DMS153 (cell line): ENCODE results near the gene PAQR4.
A peak's percentile ranks its signal among the peaks of the same experiment; 100 is the strongest.

Source experiments
- DNase-seq: peaks from one replicate; lab custom pipeline; 2025; lab: John Stamatoyannopoulos, UW

PAQR4 gene

DNA sequence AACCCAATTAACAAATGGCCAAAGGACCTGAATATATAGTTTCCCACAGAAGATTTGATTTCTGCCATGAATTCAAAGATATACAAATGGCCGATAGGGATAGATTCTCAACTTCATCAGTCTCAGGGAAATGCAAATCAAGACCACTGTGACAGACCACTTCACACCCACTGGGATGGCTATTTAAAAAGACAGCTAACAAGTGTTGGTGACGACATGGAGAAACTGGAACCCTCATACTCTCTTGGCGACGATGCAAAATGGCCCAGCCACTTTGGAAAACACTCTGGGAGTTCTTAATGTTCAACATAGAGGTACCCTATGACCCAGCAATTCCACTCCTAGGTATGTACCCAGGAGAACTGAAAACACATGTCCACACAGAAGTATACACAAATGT is 22.5 kb upstream of the PAQR4 start:
- no peak for DNase-seq

DNA sequence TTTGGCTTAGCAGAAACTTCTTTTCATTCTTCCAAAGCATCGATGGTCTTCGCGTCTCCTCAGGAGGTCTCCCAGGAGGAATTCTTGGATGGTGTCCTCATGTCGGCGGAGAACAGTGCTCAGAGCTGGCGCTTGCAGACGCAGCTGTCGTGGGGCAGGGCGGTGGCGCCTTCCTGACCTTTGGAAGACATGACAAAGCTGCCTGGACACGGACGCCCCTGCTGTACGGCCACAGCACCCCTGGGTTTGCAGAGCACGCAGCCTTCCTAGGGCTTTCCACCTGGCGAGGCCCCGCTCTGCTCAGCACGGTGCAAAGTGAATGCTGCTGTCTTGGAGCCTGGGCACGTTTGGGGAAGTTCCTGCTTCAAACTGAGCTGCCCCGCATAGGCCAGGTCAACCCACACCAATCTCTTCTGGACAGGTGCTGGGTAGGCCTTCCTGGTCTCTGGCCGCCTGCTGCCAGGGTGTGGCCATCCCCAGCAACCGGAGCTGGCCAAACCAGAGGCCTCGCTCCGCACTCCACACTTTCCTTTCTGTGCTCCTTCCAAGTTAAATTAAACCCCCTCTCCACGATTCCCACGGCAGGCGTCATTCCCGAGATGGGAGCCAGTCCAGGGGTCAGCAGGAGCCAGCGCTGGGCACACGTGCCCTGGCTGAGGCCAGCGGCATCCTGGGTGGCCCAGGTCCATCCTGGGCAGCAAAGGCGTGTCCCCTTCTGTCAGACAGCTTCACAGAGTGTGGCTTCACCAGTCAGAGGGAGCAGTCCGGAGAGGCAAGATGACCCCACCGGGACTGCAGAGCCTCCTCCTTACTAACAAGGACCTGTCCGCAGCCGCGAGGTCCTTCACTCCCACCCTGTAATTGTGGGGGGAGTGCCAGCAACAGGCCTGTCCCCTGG is 20.1 kb upstream of the PAQR4 start:
- no peak for DNase-seq

DNA sequence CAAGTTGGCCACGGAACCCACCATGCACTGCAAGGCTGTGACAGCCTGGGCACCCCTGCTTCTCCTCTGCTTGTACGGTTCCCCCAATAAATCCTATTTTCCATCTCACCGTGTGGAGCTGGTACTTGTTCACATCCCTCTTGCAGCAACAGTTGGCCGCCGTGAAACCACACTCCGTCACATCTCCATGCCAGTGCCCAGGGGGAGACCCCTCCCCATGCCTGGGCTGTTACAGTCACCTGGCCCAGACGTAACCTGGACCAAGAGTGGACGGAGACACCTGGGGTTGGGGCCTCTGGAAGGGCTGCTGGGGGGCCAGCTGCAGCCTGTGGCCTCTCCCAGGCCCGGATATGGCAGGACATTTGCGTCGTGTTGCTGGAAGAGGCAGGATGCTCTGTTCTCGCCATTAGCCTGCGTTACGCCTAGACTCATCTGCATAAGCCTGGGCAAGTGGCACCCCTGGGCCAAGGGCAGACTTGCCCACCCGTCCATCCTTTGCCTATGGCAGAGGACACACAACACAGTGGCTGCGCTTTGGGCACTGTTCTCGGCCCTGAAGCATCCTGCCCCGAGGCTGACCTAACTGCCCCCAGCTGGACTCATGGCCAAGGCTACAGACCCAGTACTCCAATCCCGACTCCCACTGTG is 19.3 kb upstream of the PAQR4 start:
- DNase-seq: no peak

DNA sequence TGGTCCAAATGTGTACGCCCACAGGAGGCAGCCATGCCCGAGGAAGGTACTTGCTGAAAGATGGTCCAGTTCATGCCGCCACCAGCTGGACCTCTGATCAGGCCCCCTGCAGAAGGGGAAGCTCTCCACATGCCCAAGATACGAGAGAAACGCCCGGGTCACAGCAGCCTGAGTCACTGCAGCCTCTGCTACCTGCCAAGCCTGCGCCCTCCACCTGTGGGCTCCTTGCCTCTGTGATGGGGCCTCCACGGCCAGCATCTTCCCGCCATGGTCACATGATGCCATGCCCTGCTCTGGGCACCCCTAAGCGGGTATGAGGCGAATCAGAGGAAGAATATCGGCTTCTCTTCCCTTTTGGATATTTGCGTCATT is 18.8 kb upstream of the PAQR4 start:
- DNase-seq: no peak

DNA sequence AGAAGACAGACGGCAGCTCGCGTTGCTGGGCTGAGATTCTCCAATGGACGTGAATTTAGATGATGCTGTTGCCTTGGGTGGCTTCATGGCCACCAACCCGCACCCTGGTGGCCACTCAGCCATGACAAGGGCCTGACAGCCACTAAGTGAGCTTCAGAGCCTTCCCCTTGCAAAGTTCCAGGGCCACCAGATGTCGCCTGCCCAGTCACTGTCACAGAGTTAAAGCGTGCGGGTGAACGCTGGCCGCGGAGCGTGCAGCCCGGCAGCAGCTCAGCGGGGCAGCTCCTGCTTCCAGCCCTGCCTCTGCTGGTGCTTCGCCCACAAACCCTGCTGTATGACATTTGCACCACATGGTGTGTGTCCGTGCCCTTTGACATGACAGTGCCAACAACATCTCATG is 18.4 kb upstream of the PAQR4 start:
- no peak for DNase-seq

DNA sequence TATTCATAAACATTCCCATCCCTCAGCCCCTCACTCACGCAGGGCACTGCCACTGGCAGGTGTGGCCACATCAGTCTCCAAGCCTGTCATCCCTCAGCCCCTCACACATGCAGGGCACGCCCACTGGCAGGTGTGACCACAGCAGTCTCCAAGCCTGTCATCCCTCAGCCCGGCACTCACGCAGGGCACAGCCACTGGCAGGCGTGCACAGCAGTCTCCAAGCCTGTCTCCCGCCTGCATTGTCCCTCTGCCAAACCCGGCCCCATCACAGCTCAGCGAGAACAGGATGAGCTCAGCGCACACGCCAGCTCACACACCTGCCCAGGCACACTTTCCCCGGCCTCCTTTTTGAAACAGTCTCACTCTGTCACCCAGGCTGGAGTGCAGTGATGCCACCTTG is 16.5 kb upstream of the PAQR4 start:
- peak; percentile 43 for DNase-seq

DNA sequence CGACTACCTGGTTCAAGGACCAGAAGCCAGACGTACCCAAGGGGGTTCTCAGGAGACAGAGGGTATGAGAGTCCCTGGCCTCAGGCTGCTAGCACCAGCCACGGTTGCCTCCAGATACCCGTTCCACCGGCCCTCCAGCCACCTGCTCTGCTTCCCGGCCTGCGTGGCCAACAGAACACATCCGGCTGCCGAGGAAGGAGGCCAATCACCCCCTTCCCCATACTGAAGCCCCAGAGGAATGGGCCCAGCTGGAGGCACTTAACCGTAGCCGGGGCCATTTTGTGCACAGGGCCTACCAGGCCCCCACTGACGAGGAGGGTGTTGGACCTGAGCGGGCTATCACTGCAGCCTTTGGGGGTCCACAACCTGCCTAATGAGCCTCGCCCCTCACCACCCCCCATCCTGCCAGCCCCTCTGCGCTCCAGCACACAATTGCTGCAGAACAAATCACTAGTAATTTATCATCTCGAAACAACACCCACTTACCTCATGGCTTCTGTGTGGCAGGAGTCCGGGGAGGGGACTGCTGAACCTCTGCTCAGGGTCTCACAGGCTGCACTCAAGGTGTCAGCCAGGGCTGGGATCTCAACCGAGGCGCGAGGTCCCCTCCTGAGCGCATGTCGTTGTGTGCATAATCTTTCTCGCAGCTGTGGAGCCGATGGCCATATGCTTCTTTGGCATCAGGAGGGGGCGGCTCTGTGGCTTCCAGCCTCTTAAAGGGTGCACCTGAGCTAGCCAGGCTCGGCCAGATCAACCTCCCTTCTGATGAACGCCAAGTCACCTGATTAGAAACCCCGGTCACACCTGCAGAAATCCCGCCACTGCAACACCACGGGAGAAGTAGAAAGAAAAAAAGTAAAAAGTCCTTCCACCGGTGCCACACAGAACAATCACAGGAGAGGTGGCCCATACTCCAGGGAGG is 15.2 kb upstream of the PAQR4 start:
- peak; percentile 24 for DNase-seq

DNA sequence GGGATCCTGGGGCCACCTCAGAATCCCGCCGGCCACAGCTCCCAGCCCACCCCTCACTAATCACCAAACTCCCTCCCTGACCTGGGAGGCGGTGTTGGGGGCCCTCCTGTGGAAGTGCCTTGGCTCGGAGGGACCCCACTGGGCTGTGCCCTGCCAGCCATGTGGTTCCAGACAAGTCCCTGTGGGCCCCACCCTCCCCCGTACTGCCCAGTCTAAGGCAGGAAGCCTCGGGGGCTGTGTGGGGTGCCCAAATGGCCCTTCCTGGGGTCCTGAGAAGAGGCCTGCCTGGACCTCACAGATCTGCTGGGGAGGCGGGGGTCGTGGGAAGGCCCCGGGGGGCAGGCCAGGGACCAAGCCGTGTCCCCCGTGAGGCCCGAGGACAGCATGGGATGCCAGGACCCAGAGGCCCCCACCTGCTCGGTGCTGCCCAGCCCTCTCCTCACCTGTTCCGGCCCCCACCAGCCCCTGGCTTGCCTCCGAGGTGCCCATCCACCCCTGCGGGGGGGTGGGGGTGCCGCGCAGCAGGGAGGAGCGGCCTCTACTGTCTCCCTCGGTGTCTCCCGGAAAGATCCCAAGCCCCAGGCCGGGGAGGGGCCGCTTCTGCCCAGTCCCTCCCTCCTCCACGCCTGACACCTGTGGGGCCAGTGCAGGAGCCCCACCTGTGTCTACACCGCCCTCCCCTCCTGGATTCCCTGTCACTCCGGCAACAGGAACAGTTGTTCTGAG is 14.3 kb upstream of the PAQR4 start:
- peak; percentile 10 for DNase-seq

DNA sequence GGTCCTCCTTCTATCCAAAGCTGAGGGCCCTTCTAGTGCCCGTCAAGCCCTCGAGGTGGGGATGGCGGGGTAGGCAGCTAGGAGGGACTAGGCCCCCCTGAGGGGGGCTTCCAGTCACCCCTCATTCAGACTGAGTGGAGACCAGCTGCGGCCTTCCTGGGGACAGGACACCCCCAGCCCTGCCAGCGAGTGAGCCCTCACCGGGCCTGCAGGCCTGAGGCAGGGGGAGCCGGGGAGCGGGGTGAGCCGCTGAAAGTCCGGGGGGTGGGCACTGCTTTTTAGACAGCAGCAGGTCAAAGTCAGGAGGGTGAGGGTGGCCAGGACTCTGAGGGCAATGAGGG is 13.7 kb upstream of the PAQR4 start:
- DNase-seq: no peak

DNA sequence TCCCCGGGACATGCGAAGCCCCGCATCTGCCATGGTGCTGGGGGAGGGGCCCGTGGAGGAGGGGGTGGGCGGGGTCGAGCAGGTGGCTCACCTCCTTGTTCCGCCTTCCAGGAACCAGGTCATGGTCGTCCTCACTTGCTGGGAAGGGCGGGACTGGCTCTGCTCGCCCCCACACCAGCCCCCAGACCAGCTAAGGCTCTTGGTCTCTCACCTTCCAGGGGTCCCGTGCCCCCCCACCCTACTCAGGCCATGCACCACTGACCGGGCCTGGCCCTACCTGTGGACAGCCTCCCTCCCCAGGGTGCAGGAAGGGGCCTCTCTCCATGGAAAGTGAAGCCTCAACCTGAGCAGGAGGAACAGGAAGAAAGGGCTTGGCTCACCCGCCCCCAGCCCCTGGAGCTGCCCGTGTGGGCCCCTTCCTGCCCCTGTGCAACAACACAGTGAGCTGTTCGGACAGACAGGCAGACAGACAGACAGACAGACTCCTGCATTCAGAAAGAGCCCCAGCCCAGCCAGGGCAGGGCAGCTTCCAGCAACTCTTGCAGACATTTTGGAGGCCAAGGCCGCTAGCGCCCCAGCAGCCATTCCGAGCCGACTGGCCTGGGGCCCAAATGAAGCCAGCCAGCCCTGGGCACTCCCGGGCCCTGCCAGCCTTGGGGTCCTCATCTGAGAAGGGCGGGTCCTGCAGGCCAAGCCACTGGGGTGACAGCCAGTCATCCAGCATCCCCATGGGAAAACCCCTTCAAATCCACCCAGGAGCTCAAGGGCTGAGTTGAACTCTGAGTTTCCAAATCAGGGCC is 13.2 kb upstream of the PAQR4 start:
- no peak for DNase-seq

DNA sequence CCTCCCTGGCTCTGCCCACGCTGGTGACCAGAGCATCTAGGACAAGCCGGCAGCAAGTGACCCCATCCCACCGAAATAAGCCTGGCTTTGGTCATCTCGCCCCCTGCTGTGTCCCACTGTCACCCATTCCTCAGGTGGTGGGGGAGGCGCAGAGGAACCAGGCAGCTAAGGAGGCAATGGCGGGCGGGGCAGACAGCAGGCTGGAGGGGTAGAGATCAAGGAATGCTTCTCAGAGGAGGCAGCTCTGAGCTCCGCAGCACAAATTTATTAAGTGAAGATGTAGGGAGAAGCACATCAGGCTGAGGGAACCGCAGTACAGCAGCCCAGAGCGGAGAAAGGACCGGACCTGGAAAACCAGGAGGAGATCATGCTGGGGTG is 12.6 kb upstream of the PAQR4 start:
- DNase-seq: no peak

DNA sequence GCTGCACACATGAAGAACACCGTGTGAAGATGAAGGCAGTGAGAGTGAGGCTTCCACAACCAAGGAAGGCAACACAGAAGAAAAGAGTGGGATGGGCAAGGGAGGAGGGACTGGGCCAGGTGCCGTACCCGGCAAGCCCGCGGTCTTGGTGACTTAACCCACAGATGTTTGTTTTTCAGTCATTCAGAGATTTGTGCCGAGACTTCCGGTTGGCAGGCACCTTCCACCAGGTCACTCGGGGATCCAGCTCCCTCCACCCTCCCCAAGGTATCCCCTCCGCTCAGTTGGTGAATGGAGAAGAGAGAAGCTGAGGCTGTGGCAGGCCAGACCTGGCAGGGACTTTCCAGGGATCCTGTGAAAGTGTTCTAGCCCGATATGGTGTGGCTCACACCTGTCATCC is 9.9 kb upstream of the PAQR4 start:
- no peak for DNase-seq

DNA sequence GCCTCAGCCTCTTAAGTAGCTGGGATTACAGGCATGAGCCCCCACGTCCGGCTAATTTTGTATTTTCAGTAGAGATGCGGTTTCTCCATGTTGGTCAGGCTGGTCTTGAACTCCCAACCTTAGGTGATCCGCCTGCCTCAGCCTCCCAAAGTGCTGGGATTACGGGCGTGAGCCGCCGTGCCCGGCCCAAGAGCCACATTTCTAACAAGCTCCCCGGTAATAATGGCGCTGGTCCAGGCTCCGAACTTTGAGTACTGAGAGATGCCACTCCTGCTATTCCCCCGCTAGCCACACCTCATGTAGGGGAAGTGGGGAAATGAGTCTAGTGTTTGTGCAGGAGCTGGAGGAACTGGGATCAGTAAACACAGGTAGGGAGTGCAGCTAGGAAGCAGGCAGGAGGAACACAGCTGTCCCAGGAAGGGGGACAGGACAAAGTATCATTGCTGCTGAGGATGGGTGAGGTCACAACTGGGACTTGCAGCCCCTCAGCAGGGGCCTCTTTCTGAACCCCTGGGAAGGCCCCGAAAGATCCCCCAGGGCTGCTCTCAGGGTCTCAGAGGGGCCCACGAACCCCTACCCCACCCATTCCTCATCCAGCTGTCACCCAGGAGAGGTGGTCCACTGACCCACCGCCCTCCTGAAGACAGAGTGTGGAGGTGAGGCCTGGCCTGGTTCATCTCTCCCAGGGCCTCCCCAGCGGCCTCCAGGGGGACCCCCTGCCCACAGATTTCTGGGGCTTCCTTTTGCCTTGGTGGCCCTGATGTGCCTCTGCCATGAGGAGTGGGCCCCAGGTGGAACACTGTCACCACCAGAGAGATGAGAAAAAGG is 8.8 kb upstream of the PAQR4 start:
- DNase-seq: no peak

DNA sequence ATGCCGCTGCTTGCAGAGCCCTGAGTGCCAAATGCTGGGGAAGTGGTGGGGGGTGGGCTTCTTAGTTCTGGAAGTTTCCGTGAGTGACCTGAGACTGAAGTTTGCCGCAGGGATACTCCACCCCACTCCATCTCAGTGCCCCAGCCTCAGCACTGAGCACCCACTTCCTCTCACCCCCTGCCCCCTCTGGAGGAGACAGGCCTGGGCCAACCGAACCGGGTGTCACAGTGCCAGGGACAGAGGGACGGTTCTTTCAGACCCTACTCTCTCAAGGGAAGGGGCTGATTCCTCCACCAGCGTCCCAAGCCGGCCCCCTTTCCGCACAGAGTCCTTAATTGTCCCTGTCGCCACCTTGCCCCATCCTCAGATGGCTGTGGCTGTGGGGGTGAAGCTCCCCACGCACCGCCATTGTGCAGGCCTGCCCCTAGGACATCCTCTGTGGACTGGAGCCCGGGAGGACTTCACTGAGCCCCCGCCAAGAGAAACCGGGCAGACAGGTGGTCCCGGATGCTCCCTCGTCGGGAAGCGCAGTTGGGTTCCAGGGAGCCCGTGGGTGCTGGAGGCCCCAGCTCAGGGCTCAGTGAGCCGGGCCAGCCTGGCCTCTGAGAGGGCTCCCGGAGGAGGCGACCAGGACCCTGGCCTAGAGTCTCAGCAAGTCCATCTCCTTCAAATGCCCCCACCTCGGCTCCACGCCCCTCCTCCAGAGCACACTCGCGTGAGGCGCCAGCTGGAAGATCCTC is 6.6 kb upstream of the PAQR4 start:
- DNase-seq: no peak

DNA sequence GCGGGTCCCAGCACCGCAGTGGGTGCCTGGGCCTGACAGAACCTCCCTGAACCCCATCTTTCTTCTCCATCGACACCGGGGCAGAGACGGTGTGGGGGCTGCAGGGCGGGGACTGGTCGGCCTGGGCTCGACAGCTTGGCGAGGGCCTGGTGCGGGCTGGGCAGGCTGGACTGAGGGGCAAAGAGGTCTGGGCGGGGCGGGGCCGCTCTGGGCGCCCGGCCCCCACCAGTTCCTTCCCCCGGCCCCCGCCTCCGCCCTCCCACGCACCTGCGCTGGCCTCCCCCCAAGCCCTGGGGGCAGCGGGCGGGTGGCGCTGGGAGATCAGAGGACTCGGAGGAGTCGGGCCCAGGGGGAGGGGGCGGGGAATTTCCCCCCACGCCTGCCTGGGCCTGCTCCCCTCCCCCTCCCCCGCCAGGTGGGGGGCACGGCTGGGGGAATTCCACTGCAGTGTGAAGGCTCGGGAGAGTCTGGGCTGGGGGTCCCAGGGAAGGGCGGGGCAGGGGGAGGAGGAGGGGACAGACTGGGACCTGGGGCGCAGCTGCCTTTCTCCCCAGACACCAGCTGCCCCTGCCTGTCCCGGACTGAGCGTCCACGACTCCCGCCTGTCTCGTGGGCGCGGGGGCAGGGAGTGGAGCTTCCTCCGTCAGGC is 6.0 kb upstream of the PAQR4 start:
- DNase-seq: no peak

DNA sequence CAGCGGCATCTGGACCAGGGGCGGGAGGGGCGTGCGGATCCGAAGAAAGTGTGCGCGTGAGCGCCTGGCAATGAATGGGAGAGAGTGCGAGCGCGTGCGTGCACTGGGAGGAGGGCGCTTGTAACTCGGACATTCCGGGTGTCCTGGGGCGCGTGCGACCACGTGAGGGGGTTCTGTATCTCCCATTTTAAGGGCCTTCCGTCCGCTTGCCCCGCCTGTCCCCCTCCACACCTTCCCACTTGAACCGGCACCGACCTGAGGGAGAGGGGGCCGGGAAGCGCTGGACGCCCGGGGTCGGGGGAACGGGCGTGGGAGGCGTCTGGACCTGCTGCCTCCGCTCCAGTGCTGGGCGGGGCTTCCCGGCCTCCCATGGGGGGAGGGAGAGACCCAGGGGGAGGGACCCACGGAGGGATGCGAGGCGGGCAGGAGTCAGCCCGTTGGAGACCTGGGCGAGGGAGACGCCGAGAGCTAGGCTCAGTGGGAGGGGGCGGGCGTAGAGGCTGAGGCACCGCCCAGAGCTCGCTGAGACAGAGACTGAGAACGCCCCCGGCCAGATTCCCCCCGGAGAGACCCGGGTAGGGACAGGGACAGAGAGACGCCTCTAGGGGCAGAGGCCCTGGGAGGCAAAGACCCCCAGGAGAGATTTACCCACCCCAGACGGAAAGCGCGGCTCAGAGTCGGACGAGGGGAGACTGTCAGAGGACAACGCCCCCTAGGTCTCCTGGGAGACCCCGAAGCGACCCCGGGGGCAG is 5.2 kb upstream of the PAQR4 start, which contains the start of gene KREMEN2:
KREMEN2 (plus strand) TSS at position 553 of the 752 bp plus-strand sequence. CDS start 246 bp downstream, outside the sequence.
- DNase-seq: peak; percentile 44

DNA sequence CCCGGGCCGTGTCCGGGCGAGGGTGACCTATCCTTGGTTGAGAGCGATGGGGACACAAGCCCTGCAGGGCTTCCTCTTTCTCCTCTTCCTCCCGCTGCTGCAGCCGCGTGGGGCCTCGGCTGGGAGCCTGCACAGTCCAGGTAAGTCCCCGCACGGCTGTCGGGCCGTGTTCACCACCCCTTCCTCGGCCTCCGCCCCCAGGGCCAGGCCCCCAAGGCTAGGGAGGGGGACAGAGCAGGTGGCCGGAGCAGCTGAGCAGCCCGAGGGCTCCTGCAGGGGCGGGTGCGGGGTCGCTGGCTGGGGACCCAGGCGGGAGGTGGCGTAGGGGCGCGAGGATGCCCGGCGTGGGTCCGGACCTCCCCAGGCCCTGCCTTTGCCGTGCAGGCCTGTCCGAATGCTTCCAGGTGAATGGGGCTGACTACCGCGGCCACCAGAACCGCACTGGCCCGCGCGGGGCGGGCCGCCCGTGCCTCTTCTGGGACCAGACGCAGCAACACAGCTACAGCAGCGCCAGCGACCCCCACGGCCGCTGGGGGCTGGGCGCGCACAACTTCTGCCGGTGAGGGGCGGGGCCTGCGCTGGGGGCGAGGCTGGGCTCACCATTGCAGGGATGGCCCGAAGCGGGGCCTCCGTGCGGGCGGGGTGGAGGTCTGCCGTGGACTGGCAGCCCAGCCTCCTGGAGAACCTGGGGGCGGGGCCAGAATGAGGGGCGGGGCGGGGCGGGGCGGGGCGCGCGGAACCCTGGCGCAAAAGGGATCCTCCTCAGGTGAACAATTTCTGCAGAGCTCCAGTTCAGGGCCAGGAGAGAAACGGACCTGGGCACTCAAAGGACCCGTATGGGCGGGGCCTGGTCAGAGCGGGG is 4.4 kb upstream of the PAQR4 start:
- DNase-seq: peak; percentile 60
